HG02759 (cell line): ENCODE data around the gene WIPI1.

ENCODE experiments used
- ATAC-seq: cut with Tn5 transposase; IDR thresholded peaks from one replicate; pipeline ENCODE4 v1.9.1; 2021; ENCODE audit warnings: mild to moderate bottlenecking, moderate library complexity; ENCODE audit not compliant: unreplicated experiment

WIPI1 gene

GRCh38 chr17:68440526-68440925 lies 16.8 kb downstream of the WIPI1 start:
- ATAC-seq, result no peak

GRCh38 chr17:68439656-68440290 lies 17.5 kb downstream of the WIPI1 start:
- no peak for ATAC-seq

- peak; percentile 63 for ATAC-seq
Observed at GRCh38 chr17:68437979-68438822, 19.1 kb downstream of the WIPI1 start.

- ATAC-seq, result peak; percentile 62
Observed at GRCh38 chr17:68435876-68436842, 21.1 kb downstream of the WIPI1 start.

GRCh38 chr17:68435361-68435760 lies 21.9 kb downstream of the WIPI1 start:
- no peak for ATAC-seq

GRCh38 chr17:68433911-68434508 lies 23.3 kb downstream of the WIPI1 start:
- ATAC-seq, result no peak

GRCh38 chr17:68433211-68433610 lies 24.1 kb downstream of the WIPI1 start:
- no peak for ATAC-seq

GRCh38 chr17:68432086-68432864 lies 25.0 kb downstream of the WIPI1 start:
- no peak for ATAC-seq

- ATAC-seq, result no peak
Observed at GRCh38 chr17:68431661-68432071, 25.6 kb downstream of the WIPI1 start.

- ATAC-seq, result no peak
Observed at GRCh38 chr17:68431045-68431608, 26.2 kb downstream of the WIPI1 start.

- ATAC-seq, result no peak
Observed at GRCh38 chr17:68429881-68430280, 27.4 kb downstream of the WIPI1 start.

GRCh38 chr17:68428498-68429172 lies 28.7 kb downstream of the WIPI1 start:
- ATAC-seq, result no peak

GRCh38 chr17:68427575-68427974 lies 29.7 kb downstream of the WIPI1 start:
- no peak for ATAC-seq

- ATAC-seq, result no peak
Observed at GRCh38 chr17:68425979-68426378, 31.3 kb downstream of the WIPI1 start.

- ATAC-seq, result no peak
Observed at GRCh38 chr17:68424861-68425260, 32.4 kb downstream of the WIPI1 start.

GRCh38 chr17:68424203-68424602 lies 33.1 kb downstream of the WIPI1 start:
- no peak for ATAC-seq

GRCh38 chr17:68423251-68423650 lies 34.0 kb downstream of the WIPI1 start:
- no peak for ATAC-seq

GRCh38 chr17:68422821-68423220 lies 34.5 kb downstream of the WIPI1 start:
- ATAC-seq, result no peak

- ATAC-seq, result no peak
Observed at GRCh38 chr17:68421486-68421885, 35.8 kb downstream of the WIPI1 start.
